Cardiac fibroblast (primary cell): ENCODE data around the gene MEIKIN.
"Not testable (repeated sequence)": the region's sequence is repeated elsewhere in the genome, so short reads cannot be mapped to it uniquely, and the experiment has no call there.

Source experiments
- DNase-seq, 2 donors: peaks; one replicate each; pipeline versions ENCODE4 v3.0.0 to v3.0.0-alpha.2; 2010; ENCODE audit warnings: low read depth in 2 of 2
- H3K4me3 ChIP-seq, 2 donors: replicated peaks in 1 of 2; 1 replicate in 1 of 2; 2 replicates in 1 of 2; pipeline ENCODE4 v1.5.1; 2011; ENCODE audit warnings: low read depth in 2 of 2, low read length in 2 of 2, mild to moderate bottlenecking in 2 of 2, moderate library complexity in 1 of 2
- CTCF ChIP-seq: IDR thresholded peaks from one replicate; pipeline ENCODE4 v1.5.1; 2011; ENCODE audit warnings: low read depth, mild to moderate bottlenecking, low read length, inconsistent platforms

Gene MEIKIN

GRCh38 chr5:131782717-131783116 lies 162.7 kb downstream of the MEIKIN start:
- H3K4me3 ChIP-seq: no peak overlapping the region
- TF ChIP-seq CTCF: no peak
- no peak for DNase-seq

GRCh38 chr5:131778141-131778540 lies 167.3 kb downstream of the MEIKIN start:
- H3K4me3 ChIP-seq, DNase-seq: not testable (repeated sequence)

DNA sequence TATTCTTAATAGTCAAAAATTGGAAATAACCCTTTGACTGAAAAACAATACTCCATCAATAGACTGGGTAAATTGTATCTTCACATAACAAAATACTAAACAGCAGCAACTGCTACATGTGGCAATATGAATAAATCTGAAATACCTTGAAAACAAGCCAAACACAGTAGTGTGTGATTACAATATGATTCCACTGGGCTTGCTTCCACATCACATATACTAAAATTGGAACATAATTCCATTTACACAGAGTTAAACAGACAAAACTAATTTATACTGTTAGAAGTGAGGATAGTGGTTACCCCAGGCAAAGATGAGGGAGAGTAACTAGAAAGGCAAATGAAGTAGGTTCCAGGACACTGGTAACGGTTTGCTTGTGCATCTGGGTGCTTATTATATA lies 169.0 kb downstream of the MEIKIN start:
- H3K4me3 ChIP-seq: no peak overlapping the region
- DNase-seq: peak in 1 of 2 donors; percentile 43
- TF ChIP-seq CTCF: no peak

DNA sequence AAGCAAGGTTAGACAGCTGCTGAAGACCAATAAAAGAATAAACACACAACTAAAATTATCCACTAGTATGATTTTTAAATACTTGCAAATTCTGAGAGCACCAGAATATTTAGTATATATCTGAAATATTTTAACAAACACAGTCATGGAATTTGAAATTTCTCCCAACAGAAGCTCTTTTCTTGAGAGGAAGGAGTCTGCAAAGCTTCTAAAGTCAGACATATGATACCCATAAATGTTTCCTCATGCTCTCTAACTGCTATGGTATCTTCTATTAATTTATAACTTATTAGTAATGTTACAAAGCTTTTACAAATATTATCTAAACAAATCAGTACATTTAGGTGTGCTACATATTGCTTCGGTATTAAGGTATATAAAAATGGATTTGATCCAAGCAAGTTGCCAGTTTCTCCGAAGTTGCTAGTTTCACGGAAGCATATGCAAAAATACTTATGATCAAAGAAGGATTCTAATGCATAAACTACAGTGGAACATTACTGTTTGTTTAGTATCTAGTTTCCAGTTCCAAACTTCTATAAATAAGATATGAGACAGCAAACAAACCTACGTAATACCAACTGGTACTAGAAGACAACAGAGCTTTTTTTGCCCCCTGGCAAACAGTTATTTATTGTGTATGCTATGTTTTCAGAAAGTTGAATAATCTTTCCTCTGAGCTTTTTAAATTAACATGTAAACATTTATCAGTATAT lies 170.7 kb downstream of the MEIKIN start:
- no peak for TF ChIP-seq CTCF
- DNase-seq: no peak
- no peak overlapping the region for H3K4me3 ChIP-seq

DNA sequence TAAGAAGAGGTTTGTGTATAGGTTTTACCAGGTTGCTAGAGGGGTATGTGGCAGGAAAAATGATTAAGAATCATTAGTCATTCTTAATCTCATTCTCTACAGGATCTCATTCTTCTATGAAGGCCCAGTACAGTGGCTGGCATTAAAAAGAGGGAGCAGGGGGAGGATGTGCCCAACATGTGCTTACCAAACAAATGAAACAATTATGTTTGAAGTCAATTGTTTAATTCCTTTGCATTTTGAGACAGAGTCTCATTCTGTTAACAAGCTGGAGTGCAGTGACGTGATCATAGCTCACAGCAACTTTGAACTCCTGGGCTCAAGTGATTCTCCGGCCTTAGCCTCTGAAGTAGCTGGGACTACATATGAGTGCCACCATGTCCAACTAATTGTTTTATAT lies 171.7 kb downstream of the MEIKIN start:
- DNase-seq: peak in 1 of 2 donors; percentile 34
- TF ChIP-seq CTCF: no peak
- no peak overlapping the region for H3K4me3 ChIP-seq

- no peak for TF ChIP-seq CTCF
- no peak overlapping the region for H3K4me3 ChIP-seq
- DNase-seq: no peak
Measured at GRCh38 chr5:131771692-131772091, 173.8 kb downstream of the MEIKIN start.

GRCh38 chr5:131769961-131770360 lies 175.5 kb downstream of the MEIKIN start:
- no peak for DNase-seq

More at GRCh38 chr5:131769961-131770360, 175.5 kb downstream of the MEIKIN start:
- H3K4me3 ChIP-seq: no peak overlapping the region
- no peak for TF ChIP-seq CTCF
